Effector memory CD4-positive, alpha-beta T cell (primary cell): Measurements from ENCODE around the gene SMPD3.

Experiments used
- DNase-seq, 3 donors: peaks; one replicate each; pipeline ENCODE4 v3.0.0-alpha.2; 2020
- H3K27ac ChIP-seq: 2 replicates; pipeline ENCODE4 v1.7.0; 2013; ENCODE audit warnings: mild to moderate bottlenecking, low read length, moderate library complexity; ENCODE audit not compliant: insufficient read depth, poor library complexity, severe bottlenecking
- H3K27me3 ChIP-seq: replicated peaks from 2 replicates; pipeline ENCODE4 v1.7.0; 2013; ENCODE audit warnings: mild to moderate bottlenecking, low read length; ENCODE audit not compliant: insufficient read depth, control insufficient read depth, poor library complexity, severe bottlenecking
- H3K36me3 ChIP-seq: 2 replicates; pipeline ENCODE4 v1.7.0; 2013; ENCODE audit warnings: mild to moderate bottlenecking, low read length, moderate library complexity; ENCODE audit not compliant: control insufficient read depth, insufficient read depth
- H3K4me1 ChIP-seq: 2 replicates; pipeline ENCODE4 v1.7.0; 2013; ENCODE audit warnings: low read length, mild to moderate bottlenecking; ENCODE audit not compliant: control insufficient read depth, insufficient read depth, poor library complexity, severe bottlenecking
- H3K4me3 ChIP-seq: 2 replicates; pipeline ENCODE4 v1.7.0; 2013; ENCODE audit warnings: low read length, low read depth, mild to moderate bottlenecking; ENCODE audit not compliant: insufficient read depth, poor library complexity, severe bottlenecking
- H3K9me3 ChIP-seq: 2 replicates; pipeline ENCODE4 v1.7.0; 2013; ENCODE audit warnings: mild to moderate bottlenecking, low read length, moderate library complexity; ENCODE audit not compliant: control insufficient read depth

The SMPD3 gene

GRCh38 chr16:68367030-68367429, 81.3 kb downstream of the SMPD3 start:
- no peak overlapping the region for H3K4me3 ChIP-seq
- H3K36me3 ChIP-seq = no peaks in the 10 kb centered on the region
- H3K4me1 ChIP-seq = peaks cover 30% of the 10 kb centered on the region
- H3K27me3 ChIP-seq = no peaks in the 10 kb centered on the region
- no peak overlapping the region for H3K27ac ChIP-seq
- DNase-seq = no peak
- no peaks in the 10 kb centered on the region for H3K9me3 ChIP-seq

- H3K27ac ChIP-seq = no peak overlapping the region
- no peak for DNase-seq
- no peaks in the 10 kb centered on the region for H3K36me3 ChIP-seq
- no peaks in the 10 kb centered on the region for H3K27me3 ChIP-seq
- peaks cover 27% of the 10 kb centered on the region for H3K4me1 ChIP-seq
- H3K9me3 ChIP-seq = no peaks in the 10 kb centered on the region
- no peak overlapping the region for H3K4me3 ChIP-seq
Measured at GRCh38 chr16:68366062-68366461, 82.2 kb downstream of the SMPD3 start.

GRCh38 chr16:68365167-68365817, 83.0 kb downstream of the SMPD3 start:
- peaks cover 20% of the 10 kb centered on the region for H3K4me1 ChIP-seq
- H3K27me3 ChIP-seq = no peaks in the 10 kb centered on the region
- DNase-seq = no peak

GRCh38 chr16:68364561-68364998, 83.7 kb downstream of the SMPD3 start:
- peaks cover 18% of the 10 kb centered on the region for H3K4me1 ChIP-seq
- DNase-seq = no peak
- no peaks in the 10 kb centered on the region for H3K27me3 ChIP-seq
- no peaks in the 10 kb centered on the region for H3K36me3 ChIP-seq
- no peak overlapping the region for H3K27ac ChIP-seq
- H3K4me3 ChIP-seq = no peak overlapping the region
- no peaks in the 10 kb centered on the region for H3K9me3 ChIP-seq

More at GRCh38 chr16:68365167-68365817, 83.0 kb downstream of the SMPD3 start:
- Histone ChIP-seq H3K9me3 (no peaks in the 10 kb centered on the region), H3K27ac (no peak overlapping the region), H3K4me3 (no peak overlapping the region), H3K36me3 (no peaks in the 10 kb centered on the region)

GRCh38 chr16:68363658-68364521, 84.4 kb downstream of the SMPD3 start:
- no peak for DNase-seq
- Histone ChIP-seq H3K27ac (no peak overlapping the region), H3K36me3 (no peaks in the 10 kb centered on the region), H3K27me3 (no peaks in the 10 kb centered on the region), H3K9me3 (no peaks in the 10 kb centered on the region), H3K4me1 (peaks cover 13% of the 10 kb centered on the region), H3K4me3 (no peak overlapping the region)

- no peaks in the 10 kb centered on the region for H3K27me3 ChIP-seq
- DNase-seq = no peak
- H3K4me1 ChIP-seq = peaks cover 13% of the 10 kb centered on the region
- H3K4me3 ChIP-seq = no peak overlapping the region
- H3K36me3 ChIP-seq = peaks cover 2% of the 10 kb centered on the region
- H3K9me3 ChIP-seq = no peaks in the 10 kb centered on the region
- H3K27ac ChIP-seq = no peak overlapping the region
Measured at GRCh38 chr16:68362947-68363657, 85.2 kb downstream of the SMPD3 start.

- H3K27ac ChIP-seq = no peak overlapping the region
- peaks cover 9% of the 10 kb centered on the region for H3K36me3 ChIP-seq
- no peak overlapping the region for H3K4me3 ChIP-seq
- H3K27me3 ChIP-seq = no peaks in the 10 kb centered on the region
- H3K4me1 ChIP-seq = peaks cover 19% of the 10 kb centered on the region
- H3K9me3 ChIP-seq = no peaks in the 10 kb centered on the region
- DNase-seq = no peak
Measured at GRCh38 chr16:68362262-68362913, 85.9 kb downstream of the SMPD3 start.

- no peaks in the 10 kb centered on the region for H3K27me3 ChIP-seq
- no peaks in the 10 kb centered on the region for H3K9me3 ChIP-seq
- peaks cover 16% of the 10 kb centered on the region for H3K36me3 ChIP-seq
- H3K4me1 ChIP-seq = peaks cover 28% of the 10 kb centered on the region
- DNase-seq = no peak
- no peak overlapping the region for H3K27ac ChIP-seq
- no peak overlapping the region for H3K4me3 ChIP-seq
Measured at GRCh38 chr16:68361485-68361884, 86.8 kb downstream of the SMPD3 start.

- Histone ChIP-seq H3K9me3 (no peaks in the 10 kb centered on the region), H3K4me1 (peaks cover 33% of the 10 kb centered on the region), H3K36me3 (peaks cover 16% of the 10 kb centered on the region), H3K27me3 (no peaks in the 10 kb centered on the region), H3K27ac (no peak overlapping the region), H3K4me3 (no peak overlapping the region)
- no peak for DNase-seq
Measured at GRCh38 chr16:68360956-68361355, 87.4 kb downstream of the SMPD3 start.
